Measurements from ENCODE around the gene TCEANC2.
A peak's percentile ranks its signal among the peaks of the same experiment; 100 is the strongest.
"Not testable (repeated sequence)": the region's sequence is repeated elsewhere in the genome, so short reads cannot be mapped to it uniquely, and the experiment has no call there.

Gene TCEANC2

GRCh38 chr1:54024358-54024757 is 29.1 kb upstream of the TCEANC2 start:
- TF ChIP-seq CSRNP3 (CRISPR knock-in tag; IDR thresholded peaks at IDR 0.05) (no peak), CREB5 (CRISPR knock-in tag; IDR thresholded peaks at IDR 0.05; ENCODE audit: low read depth) (no peak), ZNF70 (CRISPR knock-in tag; IDR thresholded peaks at IDR 0.05) (no peak)
- ATAC-seq: no peak; the same call in 2 of the 3 replicates

- ATAC-seq: not testable (repeated sequence)
- 0 out of 2 replicates have a peak, but pooled peaks have one; percentile 11 for TF ChIP-seq ZNF8 (CRISPR knock-in tag; IDR thresholded peaks at IDR 0.05)
Observed at GRCh38 chr1:54024811-54025210, 28.6 kb upstream of the TCEANC2 start.

- TF ChIP-seq GLIS3 (CRISPR knock-in tag; IDR thresholded peaks at IDR 0.05): no peak
- TF ChIP-seq ESRRG (CRISPR knock-in tag; IDR thresholded peaks at IDR 0.05): no peak
- TF ChIP-seq ZNF565 (CRISPR knock-in tag; conservative IDR thresholded peaks at IDR 0.05; ENCODE audit: low read depth): no peak
- TF ChIP-seq ZC3H10 (CRISPR knock-in tag; IDR thresholded peaks at IDR 0.05): no peak
- TF ChIP-seq SNAI2 (CRISPR knock-in tag; IDR thresholded peaks at IDR 0.05): no peak
- no peak for TF ChIP-seq ZFP30 (CRISPR knock-in tag; IDR thresholded peaks at IDR 0.05)
- TF ChIP-seq CSDC2 (CRISPR knock-in tag; IDR thresholded peaks at IDR 0.05): no peak
- TF ChIP-seq POU6F1 (CRISPR knock-in tag; IDR thresholded peaks at IDR 0.05; ENCODE audit: borderline replicate concordance, low read depth): no peak
- no peak for TF ChIP-seq OSR1 (CRISPR knock-in tag; IDR thresholded peaks at IDR 0.05)
- TF ChIP-seq BACH2 (CRISPR knock-in tag; IDR thresholded peaks at IDR 0.05; ENCODE audit: borderline replicate concordance): no peak
- no peak for TF ChIP-seq CSRNP3 (CRISPR knock-in tag; IDR thresholded peaks at IDR 0.05)
- TF ChIP-seq ARNTL (CRISPR knock-in tag; IDR thresholded peaks at IDR 0.05; ENCODE audit: borderline replicate concordance, low read depth): no peak
- TF ChIP-seq TCF4 (CRISPR knock-in tag; IDR thresholded peaks at IDR 0.05; ENCODE audit: borderline replicate concordance): no peak
- TF ChIP-seq PATZ1 (CRISPR knock-in tag; IDR thresholded peaks at IDR 0.05; ENCODE audit: borderline replicate concordance): no peak
- no peak for TF ChIP-seq ISL1 (CRISPR knock-in tag; IDR thresholded peaks at IDR 0.05)
- ATAC-seq: no peak
Observed at GRCh38 chr1:54027848-54028247, 25.6 kb upstream of the TCEANC2 start.

- ATAC-seq: no peak
- no peak for TF ChIP-seq PATZ1 (CRISPR knock-in tag; IDR thresholded peaks at IDR 0.05; ENCODE audit: borderline replicate concordance)
- no peak for TF ChIP-seq OSR1 (CRISPR knock-in tag; IDR thresholded peaks at IDR 0.05)
- peak; percentile 44 for TF ChIP-seq ISL1 (CRISPR knock-in tag; IDR thresholded peaks at IDR 0.05)
- peak; percentile 66 for TF ChIP-seq TSHZ2 (CRISPR knock-in tag; IDR thresholded peaks at IDR 0.05)
- TF ChIP-seq TCF4 (CRISPR knock-in tag; IDR thresholded peaks at IDR 0.05; ENCODE audit: borderline replicate concordance): peak; percentile 76; the same call in 1 of the 2 replicates
Observed at GRCh38 chr1:54028306-54029251, 24.8 kb upstream of the TCEANC2 start.

Measured in SK-N-SH treated with all-trans-retinoic acid at 6 μM for 48 hours (cell line).